ENCODE data around the gene TMIGD1. TPM values are rescaled to one million over a fixed set of nuclear protein-coding genes. Genes with fewer than 3 reads are reported as not detected.
A peak's percentile ranks its signal among the peaks of the same experiment; 100 is the strongest.

The TMIGD1 gene
- total RNA-seq, 1 experiment from 2014 or later, result not detected

DNA sequence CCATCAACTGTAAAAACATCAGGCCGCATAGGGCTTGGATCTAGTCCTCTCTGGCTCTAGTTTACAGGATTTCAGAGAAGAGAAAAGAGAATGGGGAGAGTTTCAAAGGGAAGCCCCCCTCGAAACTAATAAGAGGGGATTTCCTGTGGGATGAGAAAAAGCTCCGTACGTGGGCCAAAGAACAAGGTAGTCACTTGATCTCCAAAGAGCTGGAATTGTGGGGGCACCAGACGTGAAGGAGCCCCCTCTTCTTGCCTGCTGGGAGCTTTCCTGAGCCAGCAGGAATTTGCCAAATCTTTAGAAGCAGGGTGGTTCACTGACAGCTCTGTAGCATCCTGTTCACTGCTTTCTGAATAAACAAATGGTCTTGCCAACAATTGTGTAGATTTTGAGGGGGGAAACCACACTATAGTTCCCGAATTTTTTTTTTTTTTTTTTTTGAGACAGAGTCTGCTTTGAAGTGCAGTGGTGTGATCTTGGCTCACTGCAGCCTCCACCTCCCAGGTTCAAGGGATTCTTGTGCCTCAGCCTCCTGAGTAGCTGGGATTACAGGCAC lies 7.0 kb upstream of the TMIGD1 start:
- Histone ChIP-seq H3K79me1 (ENCODE audit: insufficient read depth, low read depth, low read length, poor library complexity, severe bottlenecking) (no peaks in the 10 kb centered on the region), H3K4me2 (ENCODE audit: insufficient read depth, insufficient read length, low read length) (no peak overlapping the region), H2BK5ac (ENCODE audit: insufficient read length, low read length) (no peak overlapping the region), H2BK12ac (ENCODE audit: insufficient read length, low read depth, low read length) (no peak overlapping the region), H4K8ac (replicated peaks; ENCODE audit: insufficient read length, low read depth, low read length) (no peak overlapping the region), H3K27me3 (ENCODE audit: insufficient read depth, low read length) (no peaks in the 10 kb centered on the region; the same call in 1 of the 2 replicates), H3K23ac (ENCODE audit: insufficient read length, low read depth, low read length) (no peak overlapping the region), H4K5ac (ENCODE audit: insufficient read length, low read depth, low read length) (no peak overlapping the region), H3K9me3 (ENCODE audit: control insufficient read depth, low read depth, low read length) (no peaks in the 10 kb centered on the region), H2AK5ac (ENCODE audit: insufficient read length, low read length) (no peak overlapping the region), H2AFZ (ENCODE audit: low read length) (peak overlapping the region; percentile 2), H4K20me1 (ENCODE audit: control insufficient read depth, insufficient read depth, insufficient read length) (no peaks in the 10 kb centered on the region), H3T11ph (ENCODE audit: low read length) (no peak overlapping the region), H3K23me2 (ENCODE audit: insufficient read length, low read depth, low read length, poor library complexity, severe bottlenecking) (no peaks in the 10 kb centered on the region), H3K27ac (ENCODE audit: insufficient read length, low read depth, low read length) (no peak overlapping the region), H3K9ac (ENCODE audit: extremely low read depth, insufficient read length, low read length) (no peak overlapping the region), H2BK15ac (ENCODE audit: low read depth, low read length) (no peak overlapping the region), H3K79me2 (ENCODE audit: insufficient read depth, low read length) (no peaks in the 10 kb centered on the region), H3K14ac (ENCODE audit: insufficient read depth, low read length) (no peak overlapping the region), H2BK120ac (ENCODE audit: low read depth, low read length, poor library complexity, severe bottlenecking) (no peak overlapping the region), H3K56ac (ENCODE audit: insufficient read length, low read depth, low read length) (no peak overlapping the region), H3K4ac (ENCODE audit: low read depth, low read length) (no peak overlapping the region), H2BK20ac (ENCODE audit: low read depth, low read length, poor library complexity, severe bottlenecking) (no peak overlapping the region), H4K91ac (ENCODE audit: insufficient read length, low read depth, low read length) (no peak overlapping the region), H3K4me1 (ENCODE audit: insufficient read depth, low read length) (peaks cover 3% of the 10 kb centered on the region; the same call in 1 of the 2 replicates), H3K18ac (ENCODE audit: insufficient read length, low read depth, low read length) (no peak overlapping the region)
- peaks cover 13% of the 10 kb centered on the region for H3K27me3 Mint-ChIP-seq (ENCODE audit: low read depth)
- peak overlapping the region in 1 of 2 experiments; percentile 7; a peak in 2 of 5 replicates for H3K4me3 Mint-ChIP-seq
- no CpG with 5 or more reads among the region's 6 CpGs for WGBS (ENCODE audit: extremely low coverage, insufficient read length, low lambda C conversion rate)
- no peak for DNase-seq
- H3K27ac Mint-ChIP-seq, result peak overlapping the region in 2 of 3 experiments; percentile 37 to 91; a peak in 2 of 7 replicates
- no peaks in the 10 kb centered on the region for H3K9me3 Mint-ChIP-seq
- H3K36me3 Mint-ChIP-seq (ENCODE audit: insufficient read depth in 1 of 3, low read depth in 3 of 3), result no peaks in the 10 kb centered on the region
- H3K4me1 Mint-ChIP-seq, result peaks cover 13 to 14% of the 10 kb centered on the region in 2 experiments
- TF ChIP-seq, protein P1, sequence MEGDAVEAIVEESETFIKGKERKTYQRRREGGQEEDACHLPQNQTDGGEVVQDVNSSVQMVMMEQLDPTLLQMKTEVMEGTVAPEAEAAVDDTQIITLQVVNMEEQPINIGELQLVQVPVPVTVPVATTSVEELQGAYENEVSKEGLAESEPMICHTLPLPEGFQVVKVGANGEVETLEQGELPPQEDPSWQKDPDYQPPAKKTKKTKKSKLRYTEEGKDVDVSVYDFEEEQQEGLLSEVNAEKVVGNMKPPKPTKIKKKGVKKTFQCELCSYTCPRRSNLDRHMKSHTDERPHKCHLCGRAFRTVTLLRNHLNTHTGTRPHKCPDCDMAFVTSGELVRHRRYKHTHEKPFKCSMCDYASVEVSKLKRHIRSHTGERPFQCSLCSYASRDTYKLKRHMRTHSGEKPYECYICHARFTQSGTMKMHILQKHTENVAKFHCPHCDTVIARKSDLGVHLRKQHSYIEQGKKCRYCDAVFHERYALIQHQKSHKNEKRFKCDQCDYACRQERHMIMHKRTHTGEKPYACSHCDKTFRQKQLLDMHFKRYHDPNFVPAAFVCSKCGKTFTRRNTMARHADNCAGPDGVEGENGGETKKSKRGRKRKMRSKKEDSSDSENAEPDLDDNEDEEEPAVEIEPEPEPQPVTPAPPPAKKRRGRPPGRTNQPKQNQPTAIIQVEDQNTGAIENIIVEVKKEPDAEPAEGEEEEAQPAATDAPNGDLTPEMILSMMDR (conservative IDR thresholded peaks at IDR 0.05), result no peak
